ENCODE data around the gene MLLT3.

DNA sequence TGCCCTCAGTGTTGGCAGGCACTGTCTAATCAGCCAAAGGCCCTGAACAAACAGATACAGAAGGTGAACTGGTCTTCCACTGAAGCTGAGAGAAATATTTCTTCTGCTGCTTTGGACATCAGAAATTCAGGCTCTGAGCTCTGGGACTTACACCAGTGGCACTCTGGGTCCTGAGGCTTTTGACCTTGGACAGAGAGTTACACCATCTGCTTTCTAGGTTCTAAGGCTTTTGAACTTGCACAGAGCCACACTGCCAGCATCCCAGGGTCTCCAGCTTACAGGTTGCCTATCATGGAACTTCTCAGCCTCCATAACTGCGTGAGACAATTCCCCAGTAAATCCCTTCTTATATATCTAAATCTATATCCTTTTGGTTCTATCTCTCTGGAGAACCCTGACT is 326.7 kb downstream of the MLLT3 start:
- TF ChIP-seq CTCF (IDR thresholded peaks at IDR 0.05) (no peak), POLR2A (IDR thresholded peaks at IDR 0.05) (no peak), EP300 (IDR thresholded peaks at IDR 0.05) (no peak)
